DMS53 treated with DMSO at 0.1 percent for 48 hours (cell line): ENCODE measurements around the gene TMEM52.
"Not testable (repeated sequence)": the region's sequence is repeated elsewhere in the genome, so short reads cannot be mapped to it uniquely, and the experiment has no call there.

Experiments used
- DNase-seq: peaks from one replicate; lab custom pipeline; 2025; ENCODE audit not compliant: unreplicated experiment; lab: John Stamatoyannopoulos, UW

The TMEM52 gene

GRCh38 chr1:1895456-1896336, 23.4 kb downstream of the TMEM52 start:
- no peak for DNase-seq

- no peak for DNase-seq
Measured at GRCh38 chr1:1895060-1895418, 24.0 kb downstream of the TMEM52 start.

- DNase-seq: no peak
Measured at GRCh38 chr1:1894354-1895059, 24.6 kb downstream of the TMEM52 start.

- no peak for DNase-seq
Measured at GRCh38 chr1:1893997-1894353, 25.1 kb downstream of the TMEM52 start.

GRCh38 chr1:1893291-1893985, 25.6 kb downstream of the TMEM52 start:
- no peak for DNase-seq

- DNase-seq: no peak
Measured at GRCh38 chr1:1892763-1893120, 26.3 kb downstream of the TMEM52 start.

GRCh38 chr1:1892079-1892762, 26.9 kb downstream of the TMEM52 start:
- no peak for DNase-seq

- DNase-seq: no peak
Measured at GRCh38 chr1:1891349-1892078, 27.6 kb downstream of the TMEM52 start.

GRCh38 chr1:1890506-1891348, 28.4 kb downstream of the TMEM52 start, which contains the start of gene GNB1:
Gene GNB1, minus strand, starts transcription at chr1:1891087. Its CDS starts 65,634 bp downstream, at chr1:1825453.
- peak; percentile 71 for DNase-seq

- DNase-seq: no peak
Measured at GRCh38 chr1:1889847-1890505, 29.1 kb downstream of the TMEM52 start.

GRCh38 chr1:1889090-1889750, 29.9 kb downstream of the TMEM52 start:
- DNase-seq: no peak

- not testable (repeated sequence) for DNase-seq
Measured at GRCh38 chr1:1883890-1884289, 35.2 kb downstream of the TMEM52 start.

GRCh38 chr1:1883092-1883873, 35.8 kb downstream of the TMEM52 start:
- no peak for DNase-seq

- DNase-seq: no peak
Measured at GRCh38 chr1:1881727-1882126, 37.4 kb downstream of the TMEM52 start.

- no peak for DNase-seq
Measured at GRCh38 chr1:1880617-1881312, 38.3 kb downstream of the TMEM52 start.

- DNase-seq: no peak
Measured at GRCh38 chr1:1879942-1880341, 39.1 kb downstream of the TMEM52 start.

GRCh38 chr1:1877865-1878436, 41.1 kb downstream of the TMEM52 start:
- DNase-seq: no peak
